ENCODE data around the gene EIF4H.
A peak's percentile ranks its signal among the peaks of the same experiment; 100 is the strongest.

EIF4H gene

GRCh38 chr7:74180866-74181265, 6.7 kb downstream of the EIF4H start:
- H3K4me2 ChIP-seq (ENCODE audit: low read length), result no peak overlapping the region

GRCh38 chr7:74181821-74182220, 7.7 kb downstream of the EIF4H start:
- H3K79me2 ChIP-seq (ENCODE audit: insufficient read depth, low read length), result peaks cover 100% of the 10 kb centered on the region
- TF ChIP-seq CTCF (IDR thresholded peaks at IDR 0.05; ENCODE audit: low read length) (no peak), EZH2 (IDR thresholded peaks at IDR 0.05; ENCODE audit: borderline replicate concordance, low read length) (no peak)
- peaks cover 65% of the 10 kb centered on the region for H3K4me1 ChIP-seq (ENCODE audit: insufficient read depth, low read length, severe bottlenecking)
- H3F3A ChIP-seq (ENCODE audit: insufficient read depth, low read length), result no peaks in the 10 kb centered on the region
- peaks cover 26% of the 10 kb centered on the region; the same call in 1 of the 2 replicates for H4K20me1 ChIP-seq (ENCODE audit: insufficient read depth, low read length)
- H3K27ac ChIP-seq (ENCODE audit: low read depth, low read length, poor library complexity, severe bottlenecking), result peak overlapping the region; percentile 26
- H3K4me3 ChIP-seq (ENCODE audit: low read depth, low read length, poor library complexity, severe bottlenecking), result no peak overlapping the region
- H3K4me2 ChIP-seq (ENCODE audit: low read length), result no peak overlapping the region
- H3K9me2 ChIP-seq (ENCODE audit: low read depth, low read length), result no peaks in the 10 kb centered on the region
- no peak overlapping the region for H2AFZ ChIP-seq (ENCODE audit: low read length)
- no peak overlapping the region for H3K9ac ChIP-seq (ENCODE audit: low read length)
- peaks cover 93% of the 10 kb centered on the region for H3K36me3 ChIP-seq (ENCODE audit: insufficient read depth, low read length)
- H3K27me3 ChIP-seq (ENCODE audit: insufficient read depth, low read length), result no peaks in the 10 kb centered on the region
- H3K9me3 ChIP-seq (ENCODE audit: low read length), result no peaks in the 10 kb centered on the region

More at GRCh38 chr7:74180866-74181265, 6.7 kb downstream of the EIF4H start:
- Histone ChIP-seq H3K9me2 (ENCODE audit: low read depth, low read length) (no peaks in the 10 kb centered on the region), H3K36me3 (ENCODE audit: insufficient read depth, low read length) (peaks cover 95% of the 10 kb centered on the region), H4K20me1 (ENCODE audit: insufficient read depth, low read length) (peaks cover 29% of the 10 kb centered on the region; the same call in 1 of the 2 replicates), H3K27me3 (ENCODE audit: insufficient read depth, low read length) (no peaks in the 10 kb centered on the region), H2AFZ (ENCODE audit: low read length) (no peak overlapping the region), H3K4me1 (ENCODE audit: insufficient read depth, low read length, severe bottlenecking) (peaks cover 75% of the 10 kb centered on the region), H3F3A (ENCODE audit: insufficient read depth, low read length) (no peaks in the 10 kb centered on the region), H3K79me2 (ENCODE audit: insufficient read depth, low read length) (peaks cover 100% of the 10 kb centered on the region), H3K9ac (ENCODE audit: low read length) (no peak overlapping the region), H3K9me3 (ENCODE audit: low read length) (no peaks in the 10 kb centered on the region), H3K27ac (ENCODE audit: low read depth, low read length, poor library complexity, severe bottlenecking) (no peak overlapping the region), H3K4me3 (ENCODE audit: low read depth, low read length, poor library complexity, severe bottlenecking) (no peak overlapping the region)
- TF ChIP-seq CTCF (IDR thresholded peaks at IDR 0.05; ENCODE audit: low read length), result no peak
- TF ChIP-seq EZH2 (IDR thresholded peaks at IDR 0.05; ENCODE audit: borderline replicate concordance, low read length), result no peak

GRCh38 chr7:74182453-74183090, 8.4 kb downstream of the EIF4H start:
- Histone ChIP-seq H3K4me1 (ENCODE audit: insufficient read depth, low read length, severe bottlenecking) (peaks cover 58% of the 10 kb centered on the region), H3K9me3 (ENCODE audit: low read length) (no peaks in the 10 kb centered on the region), H3F3A (ENCODE audit: insufficient read depth, low read length) (no peaks in the 10 kb centered on the region), H3K9ac (ENCODE audit: low read length) (no peak overlapping the region), H3K36me3 (ENCODE audit: insufficient read depth, low read length) (peaks cover 93% of the 10 kb centered on the region), H3K27me3 (ENCODE audit: insufficient read depth, low read length) (no peaks in the 10 kb centered on the region), H4K20me1 (ENCODE audit: insufficient read depth, low read length) (peaks cover 20% of the 10 kb centered on the region; the same call in 1 of the 2 replicates), H3K9me2 (ENCODE audit: low read depth, low read length) (no peaks in the 10 kb centered on the region), H3K4me3 (ENCODE audit: low read depth, low read length, poor library complexity, severe bottlenecking) (no peak overlapping the region), H3K79me2 (ENCODE audit: insufficient read depth, low read length) (peaks cover 100% of the 10 kb centered on the region), H2AFZ (ENCODE audit: low read length) (no peak overlapping the region), H3K4me2 (ENCODE audit: low read length) (peak overlapping the region; percentile 28; the same call in 1 of the 2 replicates), H3K27ac (ENCODE audit: low read depth, low read length, poor library complexity, severe bottlenecking) (peak overlapping the region; percentile 26)
- TF ChIP-seq EZH2 (IDR thresholded peaks at IDR 0.05; ENCODE audit: borderline replicate concordance, low read length), result no peak
- TF ChIP-seq CTCF (IDR thresholded peaks at IDR 0.05; ENCODE audit: low read length), result no peak

Measured in OCI-LY1 (cell line).